HT1080 (cell line): ENCODE data around the gene POLA2. TPM values are rescaled to one million over a fixed set of nuclear protein-coding genes. Genes with fewer than 3 reads are reported as not detected.
"Not testable (repeated sequence)": the region's sequence is repeated elsewhere in the genome, so short reads cannot be mapped to it uniquely, and the experiment has no call there.

Experiments
- DNase-seq: peaks from one replicate; pipeline ENCODE4 v3.0.0-alpha.2; 2015; ENCODE audit warnings: low read depth
- polyA plus RNA-seq, 2 experiments: library from polyadenylated mRNA; depleted of rRNA; stranded (reverse); fragments of >200 nt; gene quantifications; 2 replicates each; pipeline ENCODE4 v1.2.3, GENCODE V29; 2015
- total RNA-seq: library from RNA; depleted of rRNA; stranded (reverse); fragments of >200 nt; shearing (Covaris generic); gene quantifications from 2 replicates; pipeline ENCODE4 v1.2.3, GENCODE V29; 2014; rRNA removed

The POLA2 gene, protein sequence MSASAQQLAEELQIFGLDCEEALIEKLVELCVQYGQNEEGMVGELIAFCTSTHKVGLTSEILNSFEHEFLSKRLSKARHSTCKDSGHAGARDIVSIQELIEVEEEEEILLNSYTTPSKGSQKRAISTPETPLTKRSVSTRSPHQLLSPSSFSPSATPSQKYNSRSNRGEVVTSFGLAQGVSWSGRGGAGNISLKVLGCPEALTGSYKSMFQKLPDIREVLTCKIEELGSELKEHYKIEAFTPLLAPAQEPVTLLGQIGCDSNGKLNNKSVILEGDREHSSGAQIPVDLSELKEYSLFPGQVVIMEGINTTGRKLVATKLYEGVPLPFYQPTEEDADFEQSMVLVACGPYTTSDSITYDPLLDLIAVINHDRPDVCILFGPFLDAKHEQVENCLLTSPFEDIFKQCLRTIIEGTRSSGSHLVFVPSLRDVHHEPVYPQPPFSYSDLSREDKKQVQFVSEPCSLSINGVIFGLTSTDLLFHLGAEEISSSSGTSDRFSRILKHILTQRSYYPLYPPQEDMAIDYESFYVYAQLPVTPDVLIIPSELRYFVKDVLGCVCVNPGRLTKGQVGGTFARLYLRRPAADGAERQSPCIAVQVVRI
- 21.4 and 24.2 TPM in 2 replicates for total RNA-seq
- 18.3 and 18.8 TPM in 2 replicates for polyA plus RNA-seq (2015; cell fraction: cytosol; rRNA removed)
- polyA plus RNA-seq (2015; cell fraction: nucleus; rRNA removed), result 50.9 and 60.8 TPM in 2 replicates

- peak; percentile 94 for DNase-seq
Observed at GRCh38 chr11:65261591-65262380, at the start of gene POLA2. Gene POLA2 (plus strand): TSS chr11:65261962. CDS start chr11:65262293, 331 bp downstream.

DNA sequence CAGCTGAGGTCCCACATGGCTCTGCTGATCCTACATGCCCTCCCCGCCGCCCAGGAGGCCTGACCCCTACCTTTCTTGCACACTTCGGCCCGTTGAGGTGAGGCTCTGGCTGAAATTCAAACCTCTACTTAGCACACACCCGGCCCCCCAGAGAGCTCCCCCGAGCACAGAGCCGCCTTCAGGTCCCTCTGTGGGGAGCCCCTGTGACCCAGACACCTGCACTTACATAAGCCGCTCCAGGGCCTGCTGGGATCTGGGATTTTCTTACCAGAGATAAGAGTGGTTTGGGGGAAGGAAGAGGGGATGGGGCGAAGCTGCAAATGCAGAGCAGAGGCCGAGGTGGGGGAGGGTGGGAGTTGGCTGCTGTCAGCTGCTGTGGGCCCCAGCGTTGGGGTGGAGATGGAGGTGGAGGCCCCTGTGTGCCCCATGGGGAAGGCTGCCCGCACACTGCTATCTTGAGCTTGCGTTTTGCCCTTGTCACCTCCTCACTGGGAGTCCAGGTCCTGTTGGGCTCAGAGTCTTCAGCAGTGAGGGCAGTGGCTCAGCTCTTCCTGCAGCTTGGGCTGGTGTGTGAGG lies 49.4 kb upstream of the POLA2 start:
- no peak for DNase-seq

DNA sequence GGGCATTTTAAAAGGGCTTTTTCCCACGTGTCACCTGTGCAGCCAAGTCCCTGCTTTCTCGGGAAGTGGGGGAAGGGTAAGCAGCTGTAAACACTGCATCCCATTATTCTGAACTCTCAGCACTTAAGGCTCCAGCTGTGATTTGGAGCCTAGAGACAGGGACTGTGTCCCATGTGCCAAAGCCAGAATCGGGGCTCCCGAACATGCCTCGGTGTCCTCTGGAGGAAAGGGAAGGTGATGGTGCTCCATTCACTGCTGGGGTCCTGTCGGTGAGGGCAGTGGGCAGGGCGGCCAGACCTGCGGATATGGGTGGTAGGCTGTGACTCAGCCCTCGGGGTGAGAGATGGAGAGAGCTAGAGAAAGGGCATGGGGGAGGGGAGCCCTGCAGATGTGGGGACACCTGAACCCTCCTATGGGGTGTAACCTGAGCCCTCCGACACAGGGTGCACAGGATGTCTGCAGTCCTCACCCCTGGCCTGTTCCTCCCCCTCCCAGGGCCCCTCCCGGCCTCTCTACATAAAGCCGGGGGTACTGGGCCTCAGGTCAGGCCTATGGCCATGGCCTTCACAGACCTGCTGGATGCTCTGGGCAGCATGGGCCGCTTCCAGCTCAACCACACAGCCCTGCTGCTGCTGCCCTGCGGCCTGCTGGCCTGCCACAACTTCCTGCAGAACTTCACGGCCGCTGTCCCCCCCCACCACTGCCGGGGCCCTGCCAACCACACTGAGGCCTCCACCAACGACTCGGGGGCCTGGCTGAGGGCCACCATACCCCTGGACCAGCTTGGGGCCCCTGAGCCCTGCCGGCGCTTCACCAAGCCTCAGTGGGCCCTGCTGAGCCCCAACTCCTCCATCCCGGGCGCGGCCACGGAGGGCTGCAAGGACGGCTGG lies 48.2 kb upstream of the POLA2 start:
- peak; percentile 51 for DNase-seq

DNA sequence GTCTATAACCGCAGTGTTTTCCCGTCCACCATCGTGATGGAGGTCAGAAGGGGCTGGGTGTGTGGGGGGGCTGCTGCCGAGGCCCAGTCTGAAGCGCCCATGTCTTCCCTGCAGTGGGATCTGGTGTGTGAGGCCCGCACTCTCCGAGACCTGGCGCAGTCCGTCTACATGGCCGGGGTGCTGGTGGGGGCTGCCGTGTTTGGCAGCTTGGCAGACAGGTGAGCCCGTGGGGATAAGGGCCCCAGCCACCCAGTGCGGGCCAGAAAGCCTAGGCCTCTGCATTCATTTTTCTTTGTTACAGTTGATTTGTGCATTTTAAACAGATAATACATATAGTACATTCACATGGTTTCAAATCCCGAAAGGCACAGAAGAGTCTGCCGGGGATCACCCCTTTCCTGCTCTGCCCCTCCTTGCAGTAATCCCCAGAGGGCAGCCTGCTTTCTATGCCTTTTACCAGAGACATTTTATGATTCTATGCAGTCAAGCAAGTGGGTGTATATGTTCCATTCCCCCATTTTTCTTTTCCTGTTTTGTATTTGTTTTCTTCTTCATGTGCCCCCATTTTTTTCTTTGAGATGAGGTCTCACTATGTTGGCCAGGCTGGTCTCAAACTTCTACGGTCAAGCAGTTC lies 47.4 kb upstream of the POLA2 start:
- no peak for DNase-seq

GRCh38 chr11:65215441-65216076 lies 46.2 kb upstream of the POLA2 start:
- no peak for DNase-seq

- no peak for DNase-seq
Observed at GRCh38 chr11:65216830-65217229, 44.9 kb upstream of the POLA2 start.

DNA sequence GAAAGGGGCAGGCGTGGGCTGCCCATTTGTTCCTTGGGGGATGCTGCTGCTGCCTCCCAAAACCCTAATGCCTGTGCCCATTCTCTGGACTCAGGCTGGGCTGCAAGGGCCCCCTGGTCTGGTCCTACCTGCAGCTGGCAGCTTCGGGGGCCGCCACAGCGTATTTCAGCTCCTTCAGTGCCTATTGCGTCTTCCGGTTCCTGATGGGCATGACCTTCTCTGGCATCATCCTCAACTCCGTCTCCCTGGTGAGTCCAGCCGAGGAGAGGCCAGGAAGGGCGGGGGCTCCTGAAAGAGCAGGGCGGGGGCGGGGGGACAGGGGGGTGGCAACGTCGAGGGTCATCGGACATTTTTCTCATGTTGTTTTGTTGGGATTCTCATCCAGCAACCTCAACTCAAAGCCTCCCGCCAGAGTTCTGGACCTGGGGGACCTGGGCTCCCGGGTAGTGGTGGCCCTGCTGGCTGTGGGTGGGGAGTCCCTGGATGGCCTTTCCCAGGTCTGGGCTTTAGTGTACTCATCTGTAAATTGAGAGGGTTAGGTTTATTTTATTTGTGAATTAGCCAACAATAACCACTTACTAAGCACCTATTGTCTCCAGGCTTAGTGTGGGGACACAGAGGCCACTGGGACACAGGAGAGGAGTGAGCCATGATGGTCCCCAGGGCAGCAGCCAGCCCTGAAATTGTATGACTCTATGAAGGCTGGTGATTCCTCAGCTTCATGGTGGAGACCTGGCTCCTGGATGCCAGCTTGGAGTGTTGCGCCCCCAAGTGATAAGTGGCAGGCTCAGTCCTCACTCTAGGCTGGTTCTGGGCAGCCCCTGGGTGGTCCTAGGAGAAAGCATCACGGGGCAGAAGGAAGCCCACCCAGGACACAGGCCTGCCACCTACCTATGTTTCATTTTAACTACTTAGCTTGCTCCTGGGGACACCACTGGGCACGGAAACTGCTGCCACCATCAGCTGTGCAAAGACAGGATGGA lies 44.0 kb upstream of the POLA2 start:
- no peak for DNase-seq

- no peak for DNase-seq
Observed at GRCh38 chr11:65218446-65218845, 43.3 kb upstream of the POLA2 start.

DNA sequence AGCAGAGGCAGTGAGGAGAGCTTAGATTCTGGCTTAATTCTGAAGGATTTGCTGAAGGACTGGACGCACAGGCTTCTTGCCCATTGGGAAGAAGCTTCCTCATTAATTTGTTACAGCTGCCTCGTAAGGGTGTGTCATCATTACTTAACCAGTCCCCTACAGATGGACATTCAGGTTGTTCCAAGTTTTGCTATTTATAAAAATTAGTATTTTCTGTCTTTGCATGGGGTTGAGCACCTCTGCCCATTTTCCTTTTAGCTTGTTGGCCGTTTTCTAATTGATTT lies 41.9 kb upstream of the POLA2 start:
- DNase-seq, result no peak

DNA sequence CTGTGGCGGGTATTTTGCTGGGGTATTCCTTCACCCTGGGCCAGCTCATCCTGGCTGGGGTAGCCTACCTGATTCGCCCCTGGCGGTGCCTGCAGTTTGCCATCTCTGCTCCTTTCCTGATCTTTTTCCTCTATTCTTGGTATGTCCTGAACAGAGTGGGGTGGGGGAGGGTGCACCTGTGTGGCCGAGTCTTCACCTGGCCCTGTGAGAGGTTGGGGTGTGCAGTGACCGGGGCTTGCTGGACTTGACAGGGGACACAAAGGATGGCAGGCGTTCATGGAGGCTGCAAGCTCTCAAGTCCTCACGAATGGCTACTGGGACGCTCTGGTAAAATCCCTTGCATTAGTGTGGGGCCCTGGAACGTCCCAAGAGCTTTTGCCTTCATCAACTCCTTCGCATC lies 40.7 kb upstream of the POLA2 start:
- no peak for DNase-seq

GRCh38 chr11:65223011-65223410 lies 38.8 kb upstream of the POLA2 start:
- DNase-seq, result no peak

DNA sequence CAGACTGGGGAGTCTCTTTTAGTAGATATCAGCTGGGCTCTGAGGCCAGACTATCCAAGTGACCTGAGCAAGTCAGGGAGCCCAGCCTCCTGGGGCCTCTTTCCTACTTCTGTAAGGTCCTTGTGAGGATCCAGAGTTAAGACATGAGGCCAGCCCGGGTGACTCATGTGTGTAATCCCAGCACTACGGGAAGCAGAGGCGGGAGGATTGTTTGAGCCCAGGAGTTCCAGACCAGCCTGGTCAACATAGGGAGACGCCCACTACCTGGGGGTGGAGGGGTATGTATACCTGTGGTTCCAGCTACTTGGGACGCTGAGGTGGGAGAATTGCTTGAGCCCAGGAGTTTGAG lies 36.9 kb upstream of the POLA2 start:
- peak; percentile 65 for DNase-seq

DNA sequence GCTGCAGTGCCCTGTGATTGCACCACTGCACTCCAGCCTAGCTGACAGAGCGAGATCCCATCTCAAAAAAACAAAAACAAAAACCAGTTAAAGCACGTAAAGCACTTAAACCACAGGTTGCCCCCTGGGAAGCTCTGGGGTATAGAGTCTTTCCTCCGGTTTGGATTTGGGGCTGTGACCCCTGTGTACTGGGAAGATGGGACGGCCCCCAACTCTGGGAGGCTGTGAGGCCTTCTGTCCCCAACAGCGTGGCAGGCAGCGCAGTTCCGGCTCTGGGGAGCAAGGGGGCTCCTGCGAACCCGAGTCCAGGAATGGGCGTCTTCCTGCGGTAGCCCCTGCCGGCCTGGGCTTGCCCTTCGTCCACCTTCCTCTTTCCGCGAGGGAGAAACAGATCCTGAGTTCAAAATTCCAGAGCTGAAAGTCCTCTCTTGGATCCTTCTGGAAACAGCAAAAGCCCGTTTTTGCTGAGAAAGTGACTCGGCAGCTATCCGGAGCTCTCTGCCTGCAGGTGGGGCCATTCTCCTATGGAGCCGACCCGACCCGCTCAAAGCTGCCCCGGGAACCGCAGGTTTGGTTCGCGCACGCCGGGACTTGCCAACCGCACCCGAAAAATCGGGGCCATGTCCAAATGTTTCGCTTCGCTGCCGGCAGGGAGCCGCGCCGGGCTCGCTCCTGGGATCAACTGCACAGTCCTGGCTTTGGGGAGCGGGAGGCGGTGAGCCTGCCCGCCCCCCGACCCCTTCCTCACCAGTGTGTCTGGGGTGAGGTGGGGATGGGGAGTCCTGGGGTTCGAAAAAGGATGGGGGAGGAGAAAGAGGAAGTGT lies 36.3 kb upstream of the POLA2 start:
- no peak for DNase-seq

GRCh38 chr11:65226103-65226442 lies 35.7 kb upstream of the POLA2 start:
- no peak for DNase-seq

- DNase-seq, result no peak
Observed at GRCh38 chr11:65227879-65228278, 33.9 kb upstream of the POLA2 start.

GRCh38 chr11:65236194-65237059 lies 25.3 kb upstream of the POLA2 start:
- DNase-seq, result no peak

- not testable (repeated sequence) for DNase-seq
Observed at GRCh38 chr11:65238302-65238701, 23.5 kb upstream of the POLA2 start.
